ENCODE measurements around the gene SCRT2.

DNA sequence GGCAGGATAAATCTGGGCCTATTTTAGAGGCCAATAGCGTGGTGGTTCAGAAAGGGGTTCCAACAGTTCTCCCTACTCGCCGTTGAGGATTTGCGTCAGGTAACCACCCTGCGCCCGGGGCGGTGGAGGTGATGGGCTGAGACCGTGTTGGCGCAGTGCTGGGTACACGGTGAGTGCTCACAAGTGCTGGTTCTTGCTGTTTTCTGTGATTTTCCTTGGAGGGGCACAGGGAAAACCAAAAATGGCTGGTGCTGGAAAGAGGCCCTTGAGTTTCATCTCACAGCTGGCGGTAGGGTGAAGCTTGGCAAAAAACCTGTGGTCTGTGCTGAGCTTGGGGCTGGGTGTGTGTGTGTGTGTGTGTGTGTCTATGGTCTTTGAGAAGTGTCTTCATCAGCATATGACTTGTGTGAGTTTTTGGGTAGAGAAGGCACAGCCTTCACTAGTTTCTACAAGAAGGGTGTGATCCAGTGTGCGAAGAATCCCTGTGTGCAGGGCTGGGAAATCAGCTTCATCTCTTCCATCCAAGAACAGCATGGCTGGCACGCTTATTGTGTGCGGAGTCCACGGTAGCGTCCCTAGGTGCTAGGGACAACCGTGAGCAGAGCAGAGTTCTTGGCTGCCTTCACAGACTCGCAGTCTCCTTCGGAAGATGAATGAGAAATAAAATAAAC is 35.3 kb upstream of the SCRT2 start:
- TF ChIP-seq, protein P1, sequence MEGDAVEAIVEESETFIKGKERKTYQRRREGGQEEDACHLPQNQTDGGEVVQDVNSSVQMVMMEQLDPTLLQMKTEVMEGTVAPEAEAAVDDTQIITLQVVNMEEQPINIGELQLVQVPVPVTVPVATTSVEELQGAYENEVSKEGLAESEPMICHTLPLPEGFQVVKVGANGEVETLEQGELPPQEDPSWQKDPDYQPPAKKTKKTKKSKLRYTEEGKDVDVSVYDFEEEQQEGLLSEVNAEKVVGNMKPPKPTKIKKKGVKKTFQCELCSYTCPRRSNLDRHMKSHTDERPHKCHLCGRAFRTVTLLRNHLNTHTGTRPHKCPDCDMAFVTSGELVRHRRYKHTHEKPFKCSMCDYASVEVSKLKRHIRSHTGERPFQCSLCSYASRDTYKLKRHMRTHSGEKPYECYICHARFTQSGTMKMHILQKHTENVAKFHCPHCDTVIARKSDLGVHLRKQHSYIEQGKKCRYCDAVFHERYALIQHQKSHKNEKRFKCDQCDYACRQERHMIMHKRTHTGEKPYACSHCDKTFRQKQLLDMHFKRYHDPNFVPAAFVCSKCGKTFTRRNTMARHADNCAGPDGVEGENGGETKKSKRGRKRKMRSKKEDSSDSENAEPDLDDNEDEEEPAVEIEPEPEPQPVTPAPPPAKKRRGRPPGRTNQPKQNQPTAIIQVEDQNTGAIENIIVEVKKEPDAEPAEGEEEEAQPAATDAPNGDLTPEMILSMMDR (IDR thresholded peaks at IDR 0.05; ENCODE audit: extremely low read depth in 1 of 2, insufficient read depth in 1 of 2, low read depth in 1 of 2, low read length in 2 of 2) = no peak
- TF ChIP-seq EZH2 (IDR thresholded peaks at IDR 0.05; ENCODE audit: borderline replicate concordance, low read depth, low read length, severe bottlenecking) (no peak), POLR2A (IDR thresholded peaks at IDR 0.05; ENCODE audit: low read depth, low read length) (no peak), JUN (IDR thresholded peaks at IDR 0.05; ENCODE audit: borderline replicate concordance, insufficient read depth, insufficient read length, low read depth) (no peak), POLR2AphosphoS5 (IDR thresholded peaks at IDR 0.05; ENCODE audit: insufficient read depth, low read depth, low read length) (no peak)
- TF ChIP-seq, protein P2, sequence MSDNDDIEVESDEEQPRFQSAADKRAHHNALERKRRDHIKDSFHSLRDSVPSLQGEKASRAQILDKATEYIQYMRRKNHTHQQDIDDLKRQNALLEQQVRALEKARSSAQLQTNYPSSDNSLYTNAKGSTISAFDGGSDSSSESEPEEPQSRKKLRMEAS (IDR thresholded peaks at IDR 0.05; ENCODE audit: insufficient read depth, insufficient read length) = no peak

All from endothelial cell of umbilical vein (primary cell).